H9 (cell line): ENCODE results near the gene ERRFI1. TPM values are rescaled to one million over a fixed set of nuclear protein-coding genes. Genes with fewer than 3 reads are reported as not detected.

Source experiments
- DNase-seq: peaks from one replicate; pipeline ENCODE4 v3.0.0-alpha.2; 2017
- H2AFZ ChIP-seq: one replicate; pipeline ENCODE4 v1.6.1; 2013; ENCODE audit warnings: mild to moderate bottlenecking, low read length, control low read depth, moderate library complexity
- H2AK5ac ChIP-seq: 2 replicates; pipeline ENCODE4 v1.6.1; 2013; ENCODE audit warnings: low read length, control low read depth, mixed read lengths; ENCODE audit not compliant: insufficient read length
- H2BK120ac ChIP-seq: one replicate; pipeline ENCODE4 v1.6.1; 2013; ENCODE audit warnings: low read depth, mild to moderate bottlenecking, low read length, control low read depth, inconsistent platforms; ENCODE audit not compliant: poor library complexity, severe bottlenecking
- H2BK12ac ChIP-seq: 2 replicates; pipeline ENCODE4 v1.6.1; 2013; ENCODE audit warnings: low read length, control low read depth, mixed read lengths, low read depth; ENCODE audit not compliant: insufficient read length
- H2BK15ac ChIP-seq: 2 replicates; pipeline ENCODE4 v1.6.1; 2013; ENCODE audit warnings: low read depth, low read length, control low read depth
- H2BK20ac ChIP-seq: one replicate; pipeline ENCODE4 v1.6.1; 2013; ENCODE audit warnings: low read depth, mild to moderate bottlenecking, low read length, control low read depth, inconsistent platforms; ENCODE audit not compliant: poor library complexity, severe bottlenecking
- H2BK5ac ChIP-seq: 2 replicates; pipeline ENCODE4 v1.6.1; 2013; ENCODE audit warnings: low read length, control low read depth, mixed read lengths; ENCODE audit not compliant: insufficient read length
- H3K14ac ChIP-seq: 2 replicates; pipeline ENCODE4 v1.6.1; 2013; ENCODE audit warnings: low read length, control low read depth; ENCODE audit not compliant: insufficient read depth
- H3K18ac ChIP-seq: 2 replicates; pipeline ENCODE4 v1.6.1; 2013; ENCODE audit warnings: low read depth, mild to moderate bottlenecking, mixed read lengths, low read length, control low read depth; ENCODE audit not compliant: insufficient read length
- H3K23ac ChIP-seq: 2 replicates; pipeline ENCODE4 v1.6.1; 2013; ENCODE audit warnings: low read length, control low read depth, mixed read lengths, low read depth; ENCODE audit not compliant: insufficient read length
- H3K23me2 ChIP-seq: 2 replicates; pipeline ENCODE4 v1.6.1; 2013; ENCODE audit warnings: low read depth, mild to moderate bottlenecking, mixed read lengths, low read length, control low read depth; ENCODE audit not compliant: insufficient read length, poor library complexity, severe bottlenecking
- H3K27ac ChIP-seq: 2 replicates; pipeline ENCODE4 v1.5.1; 2013; ENCODE audit warnings: low read length, control low read depth, mixed read lengths, low read depth; ENCODE audit not compliant: insufficient read length
- H3K27me3 ChIP-seq: 2 replicates; pipeline ENCODE4 v1.6.1; 2013; ENCODE audit warnings: low read length, control low read depth, inconsistent platforms; ENCODE audit not compliant: insufficient read depth
- H3K4ac ChIP-seq: 2 replicates; pipeline ENCODE4 v1.6.1; 2013; ENCODE audit warnings: low read depth, mild to moderate bottlenecking, control low read depth, inconsistent platforms, low read length, moderate library complexity
- H3K4me1 ChIP-seq: 2 replicates; pipeline ENCODE4 v1.6.1; 2013; ENCODE audit warnings: low read length, control low read depth, inconsistent platforms; ENCODE audit not compliant: insufficient read depth
- H3K4me2 ChIP-seq: 2 replicates; pipeline ENCODE4 v1.6.1; 2013; ENCODE audit warnings: low read length, control low read depth, mixed read lengths; ENCODE audit not compliant: insufficient read length, insufficient read depth
- H3K56ac ChIP-seq: 2 replicates; pipeline ENCODE4 v1.6.1; 2013; ENCODE audit warnings: low read depth, mild to moderate bottlenecking, mixed read lengths, low read length, control low read depth; ENCODE audit not compliant: insufficient read length
- H3K79me1 ChIP-seq: 2 replicates; pipeline ENCODE4 v1.6.1; 2013; ENCODE audit warnings: low read depth, mild to moderate bottlenecking, moderate library complexity, low read length, control low read depth, inconsistent platforms; ENCODE audit not compliant: insufficient read depth, poor library complexity, severe bottlenecking
- H3K79me2 ChIP-seq: 2 replicates; pipeline ENCODE4 v1.6.1; 2013; ENCODE audit warnings: low read length, control low read depth, inconsistent platforms; ENCODE audit not compliant: insufficient read depth
- H3K9ac ChIP-seq: 2 replicates; pipeline ENCODE4 v1.6.1; 2013; ENCODE audit warnings: low read length, control low read depth, mixed read lengths; ENCODE audit not compliant: insufficient read length; ENCODE audit errors: extremely low read depth
- H3K9me3 ChIP-seq: one replicate; pipeline ENCODE4 v1.6.1; 2013; ENCODE audit warnings: low read depth, low read length, inconsistent platforms; ENCODE audit not compliant: control insufficient read depth
- H3T11ph ChIP-seq: one replicate; pipeline ENCODE4 v1.6.1; 2013; ENCODE audit warnings: mild to moderate bottlenecking, low read length, control low read depth, inconsistent platforms
- H4K20me1 ChIP-seq: one replicate; pipeline ENCODE4 v1.6.1; 2013; ENCODE audit not compliant: control insufficient read depth, insufficient read length, insufficient read depth
- H4K5ac ChIP-seq: 2 replicates; pipeline ENCODE4 v1.6.1; 2013; ENCODE audit warnings: low read depth, mild to moderate bottlenecking, mixed read lengths, low read length, control low read depth; ENCODE audit not compliant: insufficient read length
- H4K8ac ChIP-seq: replicated peaks from 2 replicates; pipeline ENCODE4 v1.6.1; 2013; ENCODE audit warnings: low read length, control low read depth, mixed read lengths, low read depth; ENCODE audit not compliant: insufficient read length
- H4K91ac ChIP-seq: 2 replicates; pipeline ENCODE4 v1.6.1; 2013; ENCODE audit warnings: low read depth, mild to moderate bottlenecking, moderate library complexity, mixed read lengths, low read length, control low read depth; ENCODE audit not compliant: insufficient read length
- H3K27ac Mint-ChIP-seq, 3 experiments: 2 replicates in 2 of 3; 3 replicates in 1 of 3; pipeline ENCODE4 v1.8.0; 2020 to 2021; ENCODE audit warnings: mixed read lengths in 3 of 3, mild to moderate bottlenecking in 1 of 3, moderate library complexity in 1 of 3
- H3K27me3 Mint-ChIP-seq: 2 replicates; pipeline ENCODE4 v1.8.0; 2021; ENCODE audit warnings: low read depth, mild to moderate bottlenecking, moderate library complexity, mixed read lengths
- H3K36me3 Mint-ChIP-seq, 3 experiments: 2 replicates in 2 of 3; 3 replicates in 1 of 3; pipeline ENCODE4 v1.8.0; 2020 to 2021; ENCODE audit warnings: low read depth in 3 of 3, mixed read lengths in 3 of 3; ENCODE audit not compliant: insufficient read depth in 1 of 3
- H3K4me1 Mint-ChIP-seq, 2 experiments: 2 replicates each; pipeline ENCODE4 v1.8.0; 2020; ENCODE audit warnings: mixed read lengths in 2 of 2
- H3K4me3 Mint-ChIP-seq, 2 experiments: 2 replicates in 1 of 2; 3 replicates in 1 of 2; pipeline ENCODE4 v1.8.0; 2020 to 2021; ENCODE audit warnings: mild to moderate bottlenecking in 2 of 2, mixed read lengths in 2 of 2, moderate library complexity in 1 of 2
- H3K9me3 Mint-ChIP-seq, 2 experiments: 2 replicates in 1 of 2; 3 replicates in 1 of 2; pipeline ENCODE4 v1.8.0; 2020; ENCODE audit warnings: mild to moderate bottlenecking in 2 of 2, mixed read lengths in 2 of 2, moderate library complexity in 1 of 2
- CTCF ChIP-seq: fragments of 200-600 bp; sonication (generic); conservative IDR thresholded peaks from 3 replicates; pipeline ENCODE4 v1.8.0; 2021; ENCODE audit warnings: antibody characterized with exemption, mild to moderate bottlenecking
- WGBS: extraction: QIAGEN DNeasy Blood & Tissue Kit; methylation state at CpG from one replicate; pipeline ENCODE4 v1.1.7; 2013; ENCODE audit warnings: missing lambda C conversion rate, low lambda C conversion rate, mixed read lengths; ENCODE audit not compliant: insufficient read length; ENCODE audit errors: extremely low coverage; 5-methylcytosine and 5-hydroxymethylcytosine counted together
- total RNA-seq: library from RNA; stranded (reverse); gene quantifications from 2 replicates; pipeline ENCODE4 v1.2.1, GENCODE V29; 2021

ERRFI1 gene
- total RNA-seq, 1 experiment from 2014 or later: 20.8 TPM

- H3K4me3 Mint-ChIP-seq: no peak overlapping the region
- H4K8ac ChIP-seq: no peak overlapping the region
- no peak overlapping the region for H3K9ac ChIP-seq
- peaks cover 27% of the 10 kb centered on the region; the same call in 1 of the 2 replicates for H3K79me2 ChIP-seq
- no peak overlapping the region for H2BK120ac ChIP-seq
- no peak overlapping the region for H3K4me2 ChIP-seq
- no peak overlapping the region for H3K23ac ChIP-seq
- H3K4ac ChIP-seq: no peak overlapping the region
- H3K56ac ChIP-seq: no peak overlapping the region
- H3K79me1 ChIP-seq: peaks cover 10% of the 10 kb centered on the region
- H3K4me1 Mint-ChIP-seq: peaks cover 42 to 46% of the 10 kb centered on the region in 2 experiments
- no peak overlapping the region for H3K27ac ChIP-seq
- peaks cover 28 to 45% (median 29%) of the 10 kb centered on the region in 3 experiments for H3K36me3 Mint-ChIP-seq
- H2BK12ac ChIP-seq: no peak overlapping the region
- no peak for TF ChIP-seq CTCF
- no peak overlapping the region for H3T11ph ChIP-seq
- H2AFZ ChIP-seq: no peak overlapping the region
- H4K20me1 ChIP-seq: no peaks in the 10 kb centered on the region
- H3K23me2 ChIP-seq: no peaks in the 10 kb centered on the region
- H4K5ac ChIP-seq: peak overlapping the region; percentile 44
- peaks cover 7% of the 10 kb centered on the region; the same call in 1 of the 2 replicates for H3K4me1 ChIP-seq
- DNase-seq: no peak
- H3K27me3 Mint-ChIP-seq: no peaks in the 10 kb centered on the region
- H3K14ac ChIP-seq: no peak overlapping the region
- H2BK20ac ChIP-seq: no peak overlapping the region
- H3K9me3 Mint-ChIP-seq: no peaks in the 10 kb centered on the region
- H3K18ac ChIP-seq: no peak overlapping the region
- H3K27ac Mint-ChIP-seq: no peak overlapping the region; a peak in 1 of 7 replicates
- H2BK15ac ChIP-seq: no peak overlapping the region
- H2BK5ac ChIP-seq: no peak overlapping the region
- H4K91ac ChIP-seq: no peak overlapping the region
- H2AK5ac ChIP-seq: no peak overlapping the region
- H3K27me3 ChIP-seq: no peaks in the 10 kb centered on the region
- H3K9me3 ChIP-seq: no peaks in the 10 kb centered on the region
- WGBS: no CpG with 5 or more reads among the region's 10 CpGs
Measured at GRCh38 chr1:8014381-8014988, 11.6 kb downstream of the ERRFI1 start.
